GM12872 (cell line): ENCODE results near the gene PLEKHA8.

ENCODE experiments used
- CTCF ChIP-seq: IDR thresholded peaks from 3 replicates; pipeline ENCODE4 v1.5.1; 2011; ENCODE audit warnings: low read depth, mild to moderate bottlenecking, low read length, moderate library complexity; ENCODE audit not compliant: insufficient read depth

The PLEKHA8 gene

GRCh38 chr7:30034501-30034900, 6.3 kb downstream of the PLEKHA8 start:
- no peak for TF ChIP-seq CTCF

DNA sequence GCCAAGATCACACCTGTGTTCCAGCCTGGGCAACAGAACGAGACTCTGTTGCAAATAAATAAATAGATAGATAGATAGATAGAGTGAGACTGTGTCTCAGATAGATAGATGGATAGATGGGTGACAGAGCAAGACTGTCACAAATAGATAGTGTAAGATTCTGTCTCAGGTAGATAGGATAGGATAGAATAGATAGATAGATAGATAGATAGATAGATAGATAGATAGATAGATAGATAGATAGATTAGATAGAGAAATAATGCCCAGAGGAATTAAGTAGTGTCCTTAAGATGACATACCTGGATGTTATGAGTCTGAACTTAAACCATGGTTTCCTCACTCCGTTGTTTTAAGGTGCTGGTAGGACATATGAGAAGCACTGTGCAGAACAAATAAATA, 8.0 kb downstream of the PLEKHA8 start:
- no peak for TF ChIP-seq CTCF

GRCh38 chr7:30038196-30038980, 10.2 kb downstream of the PLEKHA8 start:
- no peak for TF ChIP-seq CTCF

GRCh38 chr7:30040938-30041337, 12.7 kb downstream of the PLEKHA8 start:
- no peak for TF ChIP-seq CTCF

GRCh38 chr7:30041526-30042269, 13.5 kb downstream of the PLEKHA8 start:
- TF ChIP-seq CTCF, result no peak

DNA sequence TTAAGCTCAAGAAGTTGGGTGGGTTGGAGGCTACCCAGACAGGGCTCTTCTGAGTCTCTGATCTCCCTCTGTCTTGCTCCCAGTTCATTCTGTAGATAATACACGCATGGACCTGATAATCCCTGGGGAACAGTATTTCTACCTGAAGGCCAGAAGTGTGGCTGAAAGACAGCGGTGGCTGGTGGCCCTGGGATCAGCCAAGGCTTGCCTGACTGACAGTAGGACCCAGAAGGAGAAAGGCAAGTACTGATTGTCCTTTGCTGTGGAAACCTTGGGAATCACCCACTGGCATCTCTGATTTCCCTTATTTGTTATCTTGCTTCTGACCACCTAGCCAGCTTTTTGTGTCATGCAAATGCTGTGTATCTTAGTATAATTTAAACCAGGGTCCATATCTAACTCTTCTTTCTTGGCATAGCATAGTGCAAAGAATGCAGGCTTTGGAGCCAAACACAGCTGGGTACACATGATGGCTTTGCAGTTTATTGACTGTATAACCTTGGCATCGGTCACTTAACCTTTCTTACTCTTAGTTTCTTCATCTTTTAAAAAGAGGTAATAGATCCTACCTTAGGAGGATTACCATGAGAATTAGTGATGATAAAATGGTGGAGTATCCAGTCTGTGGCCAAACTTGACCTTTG, 18.0 kb downstream of the PLEKHA8 start:
- no peak for TF ChIP-seq CTCF

DNA sequence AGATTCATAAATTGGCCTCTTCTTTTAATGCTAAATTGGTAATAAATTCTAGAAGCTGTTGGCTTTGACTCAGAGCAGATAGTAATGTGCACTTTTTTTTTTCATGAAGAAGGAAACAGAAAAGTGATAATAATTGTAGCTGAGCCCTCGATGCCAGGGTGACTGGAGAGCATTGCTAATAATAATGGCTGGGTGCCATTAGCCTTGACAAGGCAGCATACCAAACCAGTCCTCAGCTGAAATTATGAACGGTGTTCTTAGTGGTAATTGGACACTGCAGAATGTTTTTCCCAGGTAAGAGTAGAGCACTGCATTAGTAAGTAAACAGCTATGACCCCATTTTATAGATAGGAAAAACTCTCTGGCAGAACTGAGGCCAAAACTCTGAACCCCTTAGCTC, 18.9 kb downstream of the PLEKHA8 start:
- TF ChIP-seq CTCF, result no peak
